GM13977 (cell line): Measurements from ENCODE around the gene PRKAG2.

Source experiments
- DNase-seq: peaks from one replicate; pipeline ENCODE4 v3.0.0; 2012; ENCODE audit warnings: low spot score
- CTCF ChIP-seq: IDR thresholded peaks from 2 replicates; pipeline ENCODE4 v1.5.1; 2012; ENCODE audit warnings: mild to moderate bottlenecking, control low read depth; ENCODE audit not compliant: insufficient read depth; ENCODE audit errors: extremely low read depth, missing control alignments
- in situ Hi-C: fragments of 300-500 bp; cut with MboI; formaldehyde crosslinking; loops from one replicate; pipeline ENCODE4 v1.12.0; 2022; ENCODE audit warnings: low sequenced_read_pairs, low pct_unique_long_range_greater_than_20kb, mixed read lengths, inconsistent platforms; ENCODE audit not compliant: unreplicated experiment

Gene PRKAG2

GRCh38 chr7:151824373-151824933, 52.5 kb downstream of the PRKAG2 start:
- DNase-seq: no peak
- in situ Hi-C loops: no loop called here
- TF ChIP-seq CTCF: no peak

GRCh38 chr7:151823566-151824372, 53.1 kb downstream of the PRKAG2 start:
- in situ Hi-C loops: no loop called here
- DNase-seq: no peak
- no peak for TF ChIP-seq CTCF

GRCh38 chr7:151822541-151823181, 54.3 kb downstream of the PRKAG2 start:
- in situ Hi-C loops: no loop called here
- no peak for TF ChIP-seq CTCF
- DNase-seq: no peak

- in situ Hi-C loops: no loop called here
- DNase-seq: no peak
Observed at GRCh38 chr7:151821806-151822540, 54.9 kb downstream of the PRKAG2 start.

GRCh38 chr7:151821226-151821625, 55.7 kb downstream of the PRKAG2 start:
- DNase-seq: no peak
- in situ Hi-C loops: no loop called here
- no peak for TF ChIP-seq CTCF

More at GRCh38 chr7:151821806-151822540, 54.9 kb downstream of the PRKAG2 start:
- TF ChIP-seq CTCF: no peak

GRCh38 chr7:151820491-151821105, 56.3 kb downstream of the PRKAG2 start:
- in situ Hi-C loops: no loop called here
- no peak for TF ChIP-seq CTCF
- no peak for DNase-seq
